SK-N-SH (cell line): ENCODE measurements around the gene RPL11. TPM values are rescaled to one million over a fixed set of nuclear protein-coding genes. Genes with fewer than 3 reads are reported as not detected.

Experiments used
- CTCF ChIA-PET: fragments of 300-600, 350-600 bp; formaldehyde crosslinking; extraction: SDS; loops from one replicate; lab custom pipeline; 2021; lab: Yijun Ruan, JAX
- POLR2A ChIA-PET: fragments of 350-600 bp; sonication (Branson Sonifier 250); formaldehyde crosslinking; extraction: SDS; loops from one replicate; lab custom pipeline; 2020; ENCODE audit warnings: antibody characterized with exemption, inconsistent platforms; lab: Yijun Ruan, JAX
- DNase-seq: peaks from one replicate; pipeline ENCODE4 v3.0.0; 2012
- H2AFZ ChIP-seq: fragments of 200-600 bp; sonication (generic); 2 replicates; pipeline ENCODE4 v1.8.1; 2016; ENCODE audit warnings: antibody characterized with exemption, mild to moderate bottlenecking, low read depth
- H3F3A ChIP-seq: fragments of 200-600 bp; sonication (generic); replicated peaks from 2 replicates; pipeline ENCODE3; 2016; ENCODE audit warnings: antibody characterized with exemption, mild to moderate bottlenecking; ENCODE audit not compliant: insufficient read depth
- H3K27ac ChIP-seq, 2 experiments: fragments of 200-500 bp in 1 of 2; fragments of 200-600 bp in 1 of 2; sonication (Bioruptor generic) in 1 of 2; sonication (generic), shearing (Covaris generic) in 1 of 2; 2 replicates each; pipeline versions ENCODE4 v1.5.1 to v1.6.1; 2014 to 2016; ENCODE audit warnings: low read depth in 2 of 2, inconsistent platforms in 1 of 2, low read length in 1 of 2, mild to moderate bottlenecking in 1 of 2, mixed read lengths in 1 of 2
- H3K27me3 ChIP-seq: fragments of 200-600 bp; sonication (generic), shearing (Covaris generic); 2 replicates; pipeline ENCODE4 v1.6.1; 2016; ENCODE audit warnings: mixed run types; ENCODE audit not compliant: insufficient read depth
- H3K36me3 ChIP-seq, 2 experiments: fragments of 200-500 bp in 1 of 2; fragments of 200-600 bp in 1 of 2; sonication (Bioruptor generic) in 1 of 2; sonication (generic) in 1 of 2; replicated peaks in 1 of 2; 2 replicates each; pipeline versions ENCODE3 to v1.5.1; 2014 to 2016; ENCODE audit warnings: low read length in 1 of 2, mild to moderate bottlenecking in 1 of 2; ENCODE audit not compliant: insufficient read depth in 2 of 2, control insufficient read depth in 1 of 2
- H3K4me1 ChIP-seq, 2 experiments: fragments of 200-500 bp in 1 of 2; fragments of 200-600 bp in 1 of 2; sonication (Bioruptor generic) in 1 of 2; sonication (generic), shearing (Covaris generic) in 1 of 2; 2 replicates each; pipeline versions ENCODE4 v1.5.1 to v1.6.1; 2014 to 2016; ENCODE audit warnings: low read depth in 1 of 2, low read length in 1 of 2, mixed run types in 1 of 2; ENCODE audit not compliant: insufficient read depth in 2 of 2, control insufficient read depth in 1 of 2
- H3K4me2 ChIP-seq: fragments of 200-600 bp; sonication (generic), shearing (Covaris generic); 2 replicates; pipeline ENCODE4 v1.6.1; 2017; ENCODE audit warnings: mixed run types
- H3K4me3 ChIP-seq, 2 experiments: fragments of 200-500 bp in 1 of 2; fragments of 200-600 bp in 1 of 2; sonication (Bioruptor generic) in 1 of 2; sonication (generic), shearing (Covaris generic) in 1 of 2; 2 replicates each; pipeline versions ENCODE4 v1.5.1 to v1.8.1; 2014 to 2016; ENCODE audit warnings: low read depth in 2 of 2, inconsistent platforms in 1 of 2, low read length in 1 of 2, mild to moderate bottlenecking in 1 of 2, mixed read lengths in 1 of 2, moderate library complexity in 1 of 2
- H3K79me2 ChIP-seq: fragments of 200-600 bp; sonication (generic); 2 replicates; pipeline ENCODE4 v1.8.1; 2017; ENCODE audit warnings: mild to moderate bottlenecking; ENCODE audit not compliant: insufficient read depth
- H3K9ac ChIP-seq: fragments of 200-600 bp; sonication (generic); 2 replicates; pipeline ENCODE4 v1.6.1; 2017; ENCODE audit warnings: mixed run types
- H3K9me2 ChIP-seq: fragments of 200-600 bp; sonication (generic); 2 replicates; pipeline ENCODE4 v1.6.1; 2017; ENCODE audit warnings: mixed run types
- H3K9me3 ChIP-seq: fragments of 200-600 bp; sonication (generic); 2 replicates; pipeline ENCODE4 v1.6.1; 2017; ENCODE audit warnings: mixed run types, mild to moderate bottlenecking, moderate library complexity
- H4K20me1 ChIP-seq: fragments of 200-600 bp; sonication (generic); 2 replicates; pipeline ENCODE4 v1.6.1; 2017; ENCODE audit warnings: mild to moderate bottlenecking, mixed run types; ENCODE audit not compliant: insufficient read depth
- CHD2 ChIP-seq: fragments of 150-350 bp; IDR thresholded peaks from 2 replicates; pipeline ENCODE4 v1.6.1; 2018; ENCODE audit warnings: low read length; ENCODE audit not compliant: partially characterized antibody
- CTCF ChIP-seq: fragments of 200-600 bp; sonication (generic); IDR thresholded peaks from 2 replicates; pipeline ENCODE4 v1.6.1; 2017; ENCODE audit warnings: antibody characterized with exemption, mild to moderate bottlenecking, moderate library complexity
- ELF1 ChIP-seq: IDR thresholded peaks from 2 replicates; pipeline ENCODE4 v1.4.0; 2012
- EP300 ChIP-seq, 2 experiments: IDR thresholded peaks; 2 replicates each; pipeline versions ENCODE4 v1.4.0 to v1.6.1; 2012; ENCODE audit warnings: borderline replicate concordance in 1 of 2, low read depth in 1 of 2, low read length in 1 of 2
- EZH2phosphoT487 ChIP-seq: fragments of 200-600 bp; sonication (generic); IDR thresholded peaks from 2 replicates; pipeline ENCODE4 v1.6.1; 2017; ENCODE audit warnings: low read depth, mixed run types, mild to moderate bottlenecking, antibody characterized with exemption, moderate library complexity, borderline replicate concordance
- GABPA ChIP-seq: IDR thresholded peaks from 2 replicates; pipeline ENCODE4 v1.4.0; 2012; ENCODE audit warnings: low read depth, mild to moderate bottlenecking
- GATA2 ChIP-seq: sonication (generic); formaldehyde crosslinking; IDR thresholded peaks from 2 replicates; pipeline ENCODE4 v1.5.0; 2020; ENCODE audit warnings: mild to moderate bottlenecking, missing genetic modification reagents
- MXI1 ChIP-seq: IDR thresholded peaks from 2 replicates; pipeline ENCODE4 v1.6.1; 2012; ENCODE audit warnings: mild to moderate bottlenecking, low read depth, low read length, improper control_type of control experiment
- PBX3 ChIP-seq: IDR thresholded peaks from 2 replicates; pipeline ENCODE4; 2012
- RAD21 ChIP-seq: IDR thresholded peaks from 2 replicates; pipeline ENCODE4 v1.6.1; 2012; ENCODE audit warnings: mild to moderate bottlenecking, low read length
- RFX5 ChIP-seq: IDR thresholded peaks from 2 replicates; pipeline ENCODE4 v1.6.1; 2012; ENCODE audit warnings: mild to moderate bottlenecking, improper control_type of control experiment, low read length
- SMC3 ChIP-seq: IDR thresholded peaks from 2 replicates; pipeline ENCODE4 v1.6.1; 2012; ENCODE audit warnings: low read depth, low read length, improper control_type of control experiment
- TCF12 ChIP-seq: IDR thresholded peaks from 2 replicates; pipeline ENCODE4 v1.4.0; 2012
- TEAD4 ChIP-seq: IDR thresholded peaks from 2 replicates; pipeline ENCODE4 v1.4.0; 2012; ENCODE audit warnings: mild to moderate bottlenecking, borderline replicate concordance; ENCODE audit not compliant: insufficient read depth
- USF1 ChIP-seq: IDR thresholded peaks from 2 replicates; pipeline ENCODE4 v1.4.0; 2012; ENCODE audit warnings: low read depth, borderline replicate concordance
- USF2 ChIP-seq: fragments of 150-350 bp; IDR thresholded peaks from 2 replicates; pipeline ENCODE4 v1.6.1; 2017; ENCODE audit warnings: antibody characterized with exemption, low read length, low read depth, borderline replicate concordance
- WGBS: methylation state at CpG from one replicate; pipeline ENCODE4 v1.1.6; 2017; ENCODE audit warnings: low lambda C conversion rate; 5-methylcytosine and 5-hydroxymethylcytosine counted together
- polyA plus RNA-seq, 3 experiments: library from polyadenylated mRNA; depleted of rRNA; stranded (reverse); fragments of >200 nt; gene quantifications; 2 replicates each; pipeline ENCODE4 v1.2.3, GENCODE V29; 2012

RPL11 gene
- polyA plus RNA-seq, 1 of the 3 experiments (the other 2 are of a cell fraction) = 2,255 TPM

GRCh38 chr1:23650344-23650990, 41.1 kb upstream of the RPL11 start:
- Histone ChIP-seq H3F3A (no peaks in the 10 kb centered on the region), H3K9ac (no peak overlapping the region), H3K79me2 (no peaks in the 10 kb centered on the region), H3K4me1 (peaks cover 0 to 6% of the 10 kb centered on the region in 2 experiments; a peak in 1 of 4 replicates), H4K20me1 (no peaks in the 10 kb centered on the region), H3K4me3 (no peak overlapping the region), H3K36me3 (no peaks in the 10 kb centered on the region), H2AFZ (no peak overlapping the region), H3K4me2 (no peak overlapping the region), H3K9me3 (no peaks in the 10 kb centered on the region), H3K27me3 (no peaks in the 10 kb centered on the region), H3K27ac (no peak overlapping the region), H3K9me2 (no peaks in the 10 kb centered on the region)
- 77% methylated on average over 10 of the region's 10 CpGs for WGBS
- DNase-seq = no peak
- TF ChIP-seq CHD2 (no peak), ELF1 (no peak), TCF12 (no peak), EP300 (IDR thresholded peaks at IDR 0.05; ENCODE audit: borderline replicate concordance in 1 of 2, low read depth in 1 of 2, low read length in 1 of 2) (no peak), PBX3 (no peak), RFX5 (no peak), GATA2 (CRISPR knock-in tag) (no peak), USF1 (no peak), CTCF (no peak), GABPA (no peak), USF2 (no peak), RAD21 (no peak), SMC3 (no peak), TEAD4 (no peak), MXI1 (no peak), EZH2phosphoT487 (no peak)
- ChIA-PET POLR2A (interaction anchor here (0.6 kb wide), 2 partner anchors 17 to 116 kb away, joined by 4 to 5 read pairs; no protein-coding TSS in a partner anchor), CTCF (interaction anchor here (0.7 to 11.3 kb wide), 6 partner anchors 14 to 106 kb away, joined by 3 to 128 read pairs (median 4); no protein-coding TSS in a partner anchor)
